Fibroblast of skin of right biceps (primary cell): ENCODE results near the gene WASHC4.

Source experiments
- DNase-seq: peaks from one replicate; pipeline ENCODE4 v3.0.0-alpha.2; 2013

The WASHC4 gene

GRCh38 chr12:105214670-105215375 is 107.3 kb downstream of the WASHC4 start:
- peak; percentile 74 for DNase-seq

GRCh38 chr12:105218434-105218833 is 110.9 kb downstream of the WASHC4 start:
- peak; percentile 47 for DNase-seq
